Dermis microvascular lymphatic vessel endothelial cell (primary cell): ENCODE measurements around the gene KLHL6. TPM values are rescaled to one million over a fixed set of nuclear protein-coding genes. Genes with fewer than 3 reads are reported as not detected.
A peak's percentile ranks its signal among the peaks of the same experiment; 100 is the strongest.
"Not testable (repeated sequence)": the region's sequence is repeated elsewhere in the genome, so short reads cannot be mapped to it uniquely, and the experiment has no call there.

Experiments used
- DNase-seq, 2 donors: peaks; one replicate each; pipeline versions ENCODE4 v3.0.0 to v3.0.0-alpha.2; 2010; ENCODE audit warnings: low read depth in 2 of 2
- total RNA-seq: library from RNA; depleted of rRNA; stranded (reverse); fragments of >200 nt; gene quantifications from 2 replicates; pipeline ENCODE4 v1.2.1, GENCODE V29; 2014

Gene KLHL6
- total RNA-seq, 1 donor from 2014 or later, result 2.1 TPM

DNA sequence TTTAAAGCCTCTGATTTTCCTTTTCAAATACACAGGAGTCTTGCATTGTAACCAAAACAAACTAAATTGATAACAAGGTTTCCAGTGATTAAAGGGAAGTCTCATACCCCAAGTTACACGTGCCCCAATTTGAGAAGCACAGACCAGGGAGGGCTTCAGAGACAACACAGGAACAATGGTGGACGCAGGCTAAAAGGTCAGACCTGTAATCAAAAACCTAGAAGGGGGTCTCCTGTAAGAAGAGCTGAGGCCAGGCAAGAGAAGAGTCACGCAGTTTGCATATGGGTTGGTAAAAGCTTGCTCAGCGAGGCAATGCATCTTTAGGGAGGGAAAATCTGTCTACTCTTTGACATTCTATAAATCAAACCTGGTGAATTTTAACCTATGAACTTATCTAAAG is 68.5 kb downstream of the KLHL6 start:
- DNase-seq, result no peak

DNA sequence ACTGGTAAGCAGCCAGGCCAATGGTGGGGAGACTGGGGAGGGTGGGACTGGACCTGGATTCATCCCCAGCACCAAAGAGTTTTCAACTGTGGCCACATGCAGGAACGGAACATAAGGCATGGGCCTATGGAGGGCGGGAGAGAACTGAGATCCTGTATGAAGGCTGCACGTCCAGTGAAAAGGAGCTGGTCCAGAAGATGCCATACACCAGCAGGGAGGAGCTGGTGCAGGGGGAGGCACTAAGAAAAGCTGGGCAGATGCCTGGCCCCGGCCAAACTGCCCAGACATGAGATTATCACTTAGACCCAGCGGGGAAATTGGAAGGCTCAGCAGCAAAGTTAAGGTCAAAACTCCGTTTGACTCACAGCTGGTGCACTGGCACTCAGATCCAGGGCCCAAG is 69.0 kb downstream of the KLHL6 start:
- DNase-seq, result no peak

DNA sequence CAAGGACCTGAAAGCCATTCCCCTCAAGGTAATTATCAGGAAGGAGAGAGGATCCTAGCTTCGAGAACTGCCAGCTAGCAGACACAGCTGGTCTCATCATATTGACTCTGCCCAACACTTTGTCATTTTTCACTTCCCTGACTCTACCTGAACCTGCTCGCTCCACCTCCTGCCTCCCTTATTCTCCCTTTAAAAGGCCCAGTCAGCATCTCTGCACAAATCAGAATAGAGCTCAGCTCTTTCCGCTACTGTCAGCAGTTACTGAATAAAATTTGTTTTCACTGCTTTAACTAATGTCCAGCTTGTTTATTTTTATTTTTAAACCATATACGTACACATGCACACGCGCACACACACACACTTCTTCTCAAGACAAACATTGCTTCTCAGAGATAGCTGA is 69.9 kb downstream of the KLHL6 start:
- no peak for DNase-seq

DNA sequence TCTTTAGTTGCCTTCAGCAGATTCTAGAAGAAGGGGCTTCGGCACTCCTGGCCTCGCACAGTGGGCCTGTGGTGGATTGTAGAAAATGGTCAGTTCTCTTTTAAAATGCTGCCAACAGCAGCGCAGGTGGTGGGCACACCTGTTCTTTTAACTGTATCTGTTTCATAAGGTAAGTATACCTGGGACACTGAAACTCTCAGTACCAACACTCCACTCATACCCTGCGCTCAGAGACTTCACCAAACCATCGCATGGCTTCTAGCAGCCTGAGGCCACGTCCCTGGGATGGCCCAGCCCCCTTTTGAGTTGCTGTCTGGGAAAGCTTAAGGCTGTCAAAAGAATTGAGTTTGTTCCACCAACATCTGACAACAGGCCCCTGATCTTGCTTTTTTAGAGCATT is 70.4 kb downstream of the KLHL6 start:
- no peak for DNase-seq

- DNase-seq, result no peak
Observed at GRCh38 chr3:183484431-183485075, 71.0 kb downstream of the KLHL6 start.

DNA sequence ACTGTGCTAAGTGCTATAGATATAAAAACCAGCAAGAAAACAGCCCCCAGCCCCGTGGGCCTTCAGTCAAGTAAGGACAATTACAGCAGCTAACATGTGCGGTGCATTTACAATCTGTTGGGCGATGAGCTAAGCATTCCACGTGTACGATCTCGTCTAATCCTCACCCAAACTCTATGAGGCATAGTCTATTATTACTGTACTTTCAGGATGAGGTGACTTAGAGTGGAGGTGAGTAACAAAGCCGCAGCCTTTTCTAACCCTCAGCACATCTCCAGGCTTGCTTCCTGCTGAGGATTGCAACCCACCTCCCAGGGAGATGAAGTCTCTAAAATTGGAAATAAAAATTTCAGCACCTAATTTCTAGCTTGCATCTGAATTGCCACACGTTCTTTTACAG is 73.9 kb downstream of the KLHL6 start:
- DNase-seq, result no peak

GRCh38 chr3:183478501-183478900 is 77.0 kb downstream of the KLHL6 start:
- no peak for DNase-seq

DNA sequence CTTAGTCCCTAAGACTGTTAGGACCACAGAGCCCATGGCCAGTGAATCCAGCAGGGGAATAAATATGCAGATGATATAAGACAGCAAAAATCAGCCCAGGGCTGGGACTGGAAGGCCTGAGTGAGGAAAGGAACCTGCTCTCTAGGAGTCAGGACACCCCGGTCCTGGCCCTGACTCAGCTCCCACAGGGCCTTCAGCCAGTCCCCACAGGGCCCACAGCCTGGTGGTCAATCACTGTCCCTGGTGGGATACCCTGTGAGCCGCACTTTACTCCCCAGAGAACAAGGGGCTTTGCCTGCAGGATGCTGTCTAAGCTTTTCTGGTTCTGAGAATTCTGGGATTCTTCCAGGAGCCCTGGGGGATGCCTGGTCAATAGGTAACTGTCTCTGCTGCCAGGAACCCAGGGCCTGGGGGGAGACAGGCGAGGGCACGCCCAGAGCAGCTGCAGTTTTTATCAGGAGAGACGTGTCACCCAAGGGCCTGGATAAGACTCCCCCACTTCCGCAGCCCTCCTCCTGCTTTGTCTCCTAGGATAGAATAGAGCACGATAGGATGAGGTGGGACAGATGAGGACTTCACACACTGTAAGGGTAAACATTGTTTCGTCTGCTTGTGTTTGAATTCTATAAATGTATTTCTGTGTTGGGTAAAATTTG is 77.6 kb downstream of the KLHL6 start:
- DNase-seq, result no peak

GRCh38 chr3:183475764-183476162 is 79.7 kb downstream of the KLHL6 start:
- DNase-seq, result not testable (repeated sequence)

DNA sequence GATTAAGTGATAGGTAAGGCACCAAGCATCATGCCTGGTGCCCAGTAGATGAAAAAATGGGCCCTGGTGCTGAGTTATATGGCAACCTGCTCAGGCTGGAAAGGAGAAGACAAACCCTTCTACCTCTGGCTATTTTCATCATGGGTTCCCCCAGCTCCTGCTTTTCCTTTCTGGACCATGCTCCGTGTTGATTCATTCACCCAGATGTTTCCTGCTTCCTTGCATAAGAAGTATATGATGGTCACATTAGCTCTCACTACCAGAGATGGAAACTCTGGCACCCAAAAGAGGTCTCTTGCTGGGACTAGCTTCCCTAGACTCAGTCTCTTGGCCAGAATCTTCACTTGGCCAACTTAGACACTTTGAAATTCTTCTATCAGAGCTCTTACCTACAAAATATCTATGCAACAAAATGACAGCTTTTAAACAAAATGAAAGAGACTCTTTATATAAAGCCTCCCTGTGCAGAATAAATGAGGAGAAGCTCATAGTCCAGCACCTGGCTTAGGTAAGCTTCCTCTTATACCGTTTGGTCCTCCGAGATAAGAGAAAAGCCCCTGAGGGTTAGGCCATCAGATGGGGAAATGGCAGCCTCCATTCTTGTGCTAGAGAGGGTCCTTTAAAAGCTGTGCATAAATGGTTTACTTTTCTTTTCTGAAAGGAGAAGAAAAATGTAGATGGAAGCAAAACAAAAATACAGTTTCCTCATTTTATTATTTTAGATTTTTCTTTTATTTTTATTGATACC is 80.3 kb downstream of the KLHL6 start:
- DNase-seq, result peak; percentile 42 to 89

DNA sequence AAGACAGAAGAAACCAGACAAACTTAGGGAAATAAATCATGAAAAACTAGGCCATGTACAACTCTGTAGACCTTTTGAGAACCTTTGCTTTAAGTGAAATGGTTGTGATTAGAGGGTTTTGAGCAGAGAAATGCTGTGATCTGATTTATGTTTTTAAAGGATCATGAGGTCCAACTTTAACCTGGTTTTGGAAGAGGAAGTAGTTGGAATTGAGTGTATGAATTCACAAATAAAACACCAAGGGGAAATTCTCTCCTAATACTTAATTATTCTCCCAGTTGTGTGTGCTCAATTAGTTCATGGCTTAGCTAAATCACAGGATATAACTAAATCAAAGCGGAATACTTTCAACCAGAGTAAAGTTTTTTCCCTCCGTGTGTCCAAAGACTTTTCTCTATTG is 81.5 kb downstream of the KLHL6 start:
- DNase-seq, result no peak

GRCh38 chr3:183472155-183472554 is 83.4 kb downstream of the KLHL6 start:
- no peak for DNase-seq

DNA sequence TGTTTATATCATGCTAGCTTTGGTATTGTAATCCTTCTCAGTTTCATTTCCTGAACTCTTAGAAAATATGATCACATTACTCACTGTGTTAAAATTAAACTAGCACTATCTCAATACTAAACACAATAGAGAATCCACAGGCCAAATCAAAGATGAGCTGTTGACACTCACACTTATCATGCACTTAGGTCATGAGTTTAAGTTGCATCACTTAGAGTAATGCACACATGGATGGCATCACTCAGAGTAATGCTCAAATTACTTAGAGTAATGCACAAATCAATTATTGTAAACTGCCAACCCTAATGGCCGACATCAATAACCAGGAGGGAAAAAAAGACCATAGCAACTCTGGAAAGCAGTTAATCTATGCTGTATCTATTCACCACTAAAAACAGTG is 87.1 kb downstream of the KLHL6 start:
- peak in 1 of 2 donors; percentile 45 for DNase-seq

DNA sequence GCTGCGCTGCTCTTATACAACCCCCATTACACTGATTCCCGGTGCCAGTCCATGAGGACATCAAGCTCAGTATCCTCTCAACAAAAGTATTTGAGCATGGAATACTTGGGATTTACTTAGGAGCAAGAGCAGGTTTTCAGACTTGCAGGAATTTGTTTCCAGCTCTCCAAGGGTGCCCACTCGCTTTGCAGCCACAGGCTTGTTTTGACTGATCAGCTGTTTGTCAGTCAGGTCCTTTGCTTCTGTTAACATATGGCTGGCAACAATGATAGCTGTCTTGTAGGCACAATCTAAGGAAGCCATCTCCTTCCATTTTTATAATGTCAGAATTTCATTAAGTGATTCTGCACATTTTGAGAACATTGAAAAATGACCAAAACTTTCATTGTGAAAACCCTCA is 88.9 kb downstream of the KLHL6 start:
- no peak for DNase-seq

- not testable (repeated sequence) for DNase-seq
Observed at GRCh38 chr3:183465710-183466109, 89.8 kb downstream of the KLHL6 start.

DNA sequence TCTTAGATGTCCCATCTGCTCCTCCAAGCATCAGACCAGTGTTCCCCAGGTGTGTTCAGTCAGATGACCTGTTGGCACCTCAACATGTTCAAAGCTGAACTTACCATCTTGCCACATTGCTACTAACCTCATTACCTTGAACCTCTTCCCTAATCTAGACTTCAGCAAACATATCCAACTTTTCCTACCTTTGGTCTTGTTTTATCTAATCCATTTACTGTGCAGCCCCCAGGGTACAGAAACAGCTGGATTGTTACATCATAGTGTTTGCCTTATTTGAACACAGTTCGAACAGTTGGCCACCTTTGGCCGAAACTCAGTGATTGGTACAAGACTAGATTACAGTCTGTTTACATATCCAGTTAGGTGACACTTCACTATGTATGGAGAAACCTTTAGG is 91.0 kb downstream of the KLHL6 start:
- no peak for DNase-seq

DNA sequence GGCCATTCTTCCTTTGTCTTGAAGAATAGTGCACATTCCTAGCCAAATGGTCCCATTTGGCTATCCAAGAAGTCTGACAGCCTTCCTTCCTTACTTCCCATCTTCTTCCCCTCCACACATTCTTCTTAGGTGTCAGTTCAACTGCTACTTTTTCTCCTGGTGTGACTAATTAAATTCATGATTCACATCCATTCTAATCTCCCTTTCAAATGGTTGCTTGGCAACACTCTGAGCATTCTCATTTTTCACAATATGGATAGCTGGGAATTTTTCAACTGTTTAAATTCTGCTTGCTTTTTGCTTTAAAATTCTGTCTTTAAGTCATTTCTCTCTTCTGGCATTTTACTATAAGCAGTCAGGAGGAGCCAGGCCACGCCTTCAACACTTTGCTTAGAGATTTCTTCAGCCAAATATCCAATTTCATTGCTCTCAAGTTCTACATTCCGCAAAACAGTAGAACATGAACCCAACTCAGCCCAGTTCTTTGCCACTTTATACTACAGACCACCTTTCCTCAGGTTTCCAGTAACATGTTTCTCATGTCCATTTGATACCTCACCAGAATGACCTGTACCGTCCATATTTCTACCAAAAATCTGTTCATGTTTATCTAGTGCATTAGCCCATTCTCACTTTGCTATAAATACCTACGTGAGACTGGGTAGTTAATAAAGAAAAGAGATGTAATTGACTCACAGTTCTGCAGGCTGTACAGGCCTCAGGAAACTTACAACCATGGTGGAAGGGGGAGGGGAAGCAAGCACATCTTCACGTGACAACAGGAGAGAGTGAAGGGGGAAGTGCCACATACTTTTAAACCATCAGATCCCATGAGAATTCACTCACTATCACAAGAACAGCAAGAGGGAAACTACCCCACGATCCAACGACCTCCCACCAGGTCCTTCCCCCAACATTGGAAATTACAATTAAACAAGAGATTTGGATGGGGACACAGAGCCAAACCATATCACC is 95.1 kb downstream of the KLHL6 start:
- peak in 1 of 2 donors; percentile 33 for DNase-seq

- DNase-seq, result peak; percentile 25 to 89
Observed at GRCh38 chr3:183455089-183455488, 100.4 kb downstream of the KLHL6 start.

DNA sequence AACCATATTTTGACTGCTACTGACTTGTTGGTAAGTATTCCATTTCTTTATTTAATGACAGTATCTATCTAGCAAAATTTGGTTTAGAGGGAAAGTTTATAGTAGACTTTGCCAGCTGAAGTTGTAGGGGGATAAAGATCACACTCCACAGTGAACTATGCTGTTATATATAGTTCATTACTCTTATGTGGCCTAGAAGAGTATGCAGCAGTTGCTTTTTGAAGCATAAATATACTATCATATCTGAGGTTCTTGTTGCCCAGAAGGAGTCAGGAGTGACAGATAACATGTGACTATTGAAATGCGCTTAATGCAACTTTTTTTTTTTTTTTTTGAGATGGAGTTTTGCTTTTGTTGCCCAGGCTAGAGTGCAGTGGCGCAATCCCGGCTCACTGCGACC is 101.4 kb downstream of the KLHL6 start:
- DNase-seq, result no peak

- DNase-seq, result no peak
Observed at GRCh38 chr3:183449791-183450190, 105.7 kb downstream of the KLHL6 start.

- peak in 1 of 2 donors; percentile 61 for DNase-seq
Observed at GRCh38 chr3:183449391-183449790, 106.1 kb downstream of the KLHL6 start.
